DMS153 treated with DMSO at 0.1 percent for 48 hours (cell line): ENCODE data around the gene RNU7-1.

Source experiments
- DNase-seq: peaks from one replicate; lab custom pipeline; 2025; ENCODE audit not compliant: unreplicated experiment; lab: John Stamatoyannopoulos, UW

Gene RNU7-1

GRCh38 chr12:6987956-6988553, 44.4 kb downstream of the RNU7-1 start:
- no peak for DNase-seq
